ENCODE data around the gene ETS1.

GRCh38 chr11:128506999-128507611, 80.3 kb downstream of the ETS1 start:
- TF ChIP-seq CTCF (conservative IDR thresholded peaks at IDR 0.05; ENCODE audit: low read depth, low read length), result no peak
- no peak for TF ChIP-seq EZH2 (IDR thresholded peaks at IDR 0.05; ENCODE audit: borderline replicate concordance, low read depth, low read length, poor library complexity, severe bottlenecking)

All from A673 (cell line).